Testis (tissue), 2 donors: ENCODE results near the gene WDR83.

ENCODE experiments used
- CTCF ChIP-seq, 3 experiments: fragments of 450-650 bp in 2 of 3; fragments of 200-600 bp in 1 of 3; sonication (generic) in 1 of 3; IDR thresholded peaks; one replicate each; pipeline ENCODE4 v1.5.1; 2016 to 2019; ENCODE audit warnings: antibody characterized with exemption in 3 of 3, mild to moderate bottlenecking in 2 of 3, moderate library complexity in 1 of 3
- POLR2A ChIP-seq: fragments of 450-650 bp; IDR thresholded peaks from one replicate; pipeline ENCODE4 v1.6.1; 2017; ENCODE audit warnings: antibody characterized with exemption, mild to moderate bottlenecking, moderate library complexity

- TF ChIP-seq CTCF (IDR thresholded peaks at IDR 0.05), result no peak
- TF ChIP-seq POLR2A, result no peak
Observed at GRCh38 chr19:12711187-12711586, 44.6 kb downstream of the WDR83 start.
